HUES6 (cell line): ENCODE results near the gene SSMEM1.
"Not testable (repeated sequence)": the region's sequence is repeated elsewhere in the genome, so short reads cannot be mapped to it uniquely, and the experiment has no call there.

Experiments used
- H3K27ac ChIP-seq: 2 replicates; pipeline ENCODE4 v1.7.0; 2013; ENCODE audit warnings: low read depth, mild to moderate bottlenecking, low read length, inconsistent platforms
- H3K27me3 ChIP-seq: 2 replicates; pipeline ENCODE4 v1.6.1; 2013; ENCODE audit warnings: low read length; ENCODE audit not compliant: control insufficient read depth, insufficient read depth
- H3K36me3 ChIP-seq: 2 replicates; pipeline ENCODE4 v1.6.1; 2013; ENCODE audit warnings: low read length; ENCODE audit not compliant: control insufficient read depth, insufficient read depth
- H3K4me1 ChIP-seq: 2 replicates; pipeline ENCODE4 v1.6.1; 2013; ENCODE audit warnings: low read length; ENCODE audit not compliant: control insufficient read depth, insufficient read depth
- H3K4me3 ChIP-seq: 2 replicates; pipeline ENCODE4 v1.5.1; 2013; ENCODE audit warnings: low read depth, low read length
- H3K9ac ChIP-seq: one replicate; pipeline ENCODE4 v1.6.1; 2013; ENCODE audit warnings: mild to moderate bottlenecking, low read length
- H3K9me3 ChIP-seq: 2 replicates; pipeline ENCODE4 v1.6.1; 2013; ENCODE audit warnings: low read depth, low read length; ENCODE audit not compliant: control insufficient read depth, insufficient read depth

SSMEM1 gene, protein sequence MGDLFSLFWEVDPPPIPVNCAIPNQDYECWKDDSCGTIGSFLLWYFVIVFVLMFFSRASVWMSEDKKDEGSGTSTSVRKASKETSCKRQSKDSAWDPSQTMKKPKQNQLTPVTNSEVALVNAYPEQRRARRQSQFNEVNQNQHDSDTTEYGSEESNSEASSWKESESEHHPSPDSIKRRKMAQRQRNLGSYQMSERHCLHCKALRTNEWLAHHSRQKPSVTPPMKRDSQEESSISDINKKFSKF

GRCh38 chr7:130207642-130208041, at the start of gene SSMEM1:
SSMEM1 (plus strand) TSS chr7:130207860; CDS start chr7:130207911, 51 bp downstream.
- Histone ChIP-seq H3K9me3 (no peaks in the 10 kb centered on the region), H3K27me3 (no peaks in the 10 kb centered on the region), H3K4me3 (no peak within 1 kb of the TSS), H3K4me1 (no peaks in the 10 kb centered on the region), H3K27ac (no peak within 1 kb of the TSS), H3K9ac (no peak within 1 kb of the TSS), H3K36me3 (peaks cover 12% of the 10 kb centered on the region)

DNA sequence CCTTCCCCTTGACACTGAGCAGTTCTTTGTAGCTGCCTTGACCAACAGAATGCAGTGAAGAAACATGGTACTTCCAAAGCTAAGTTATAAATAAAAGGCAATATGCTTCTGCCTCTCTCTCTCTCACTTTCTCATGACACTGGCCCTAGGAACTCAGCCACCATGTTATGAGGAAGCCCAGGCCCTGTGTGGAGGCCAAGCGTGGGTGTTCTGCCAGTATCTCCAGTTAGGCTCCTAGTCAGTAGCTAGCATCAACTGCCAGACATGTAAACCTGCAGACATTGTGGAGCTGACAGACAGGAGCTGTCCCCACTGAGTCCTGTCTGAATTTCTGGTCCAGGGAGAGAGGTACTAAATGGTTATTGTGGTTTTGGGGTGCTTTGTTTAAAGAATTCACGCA, 47.6 kb upstream of the SSMEM1 start:
- peaks cover 5% of the 10 kb centered on the region for H3K9me3 ChIP-seq
- H3K27me3 ChIP-seq: no peaks in the 10 kb centered on the region
- H3K4me3 ChIP-seq: no peak overlapping the region
- peaks cover 51% of the 10 kb centered on the region for H3K36me3 ChIP-seq
- H3K9ac ChIP-seq: no peak overlapping the region
- no peaks in the 10 kb centered on the region for H3K4me1 ChIP-seq
- H3K27ac ChIP-seq: no peak overlapping the region

- Histone ChIP-seq H3K4me3 (no peak overlapping the region), H3K4me1 (no peaks in the 10 kb centered on the region), H3K27ac (no peak overlapping the region), H3K36me3 (peaks cover 54% of the 10 kb centered on the region), H3K9me3 (peaks cover 5% of the 10 kb centered on the region), H3K27me3 (no peaks in the 10 kb centered on the region), H3K9ac (no peak overlapping the region)
These were observed 47.2 kb upstream of the SSMEM1 start for GRCh38 chr7:130160455-130160854.

DNA sequence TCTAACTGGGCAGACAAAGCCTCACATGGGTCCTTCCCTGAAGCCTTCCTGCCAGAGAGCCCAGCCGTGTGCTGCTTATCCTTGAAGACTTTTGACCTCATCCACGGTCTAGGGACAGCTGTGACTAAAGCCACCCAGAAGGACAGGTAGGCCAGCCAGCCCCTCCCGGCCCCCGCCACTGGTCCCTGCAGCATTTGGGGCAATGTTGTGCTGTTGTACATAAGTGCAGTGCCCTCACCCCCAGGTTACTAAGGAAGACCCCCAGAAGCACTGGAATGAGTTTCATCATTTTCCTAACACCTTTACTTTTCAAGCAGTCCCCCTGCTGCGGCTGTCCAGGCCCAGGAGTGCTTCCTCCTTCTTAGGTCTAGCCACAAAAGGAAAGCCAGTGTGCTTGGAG, 45.5 kb upstream of the SSMEM1 start:
- Histone ChIP-seq H3K27ac (no peak overlapping the region), H3K36me3 (peaks cover 69% of the 10 kb centered on the region), H3K4me1 (no peaks in the 10 kb centered on the region), H3K27me3 (no peaks in the 10 kb centered on the region), H3K4me3 (no peak overlapping the region), H3K9ac (no peak overlapping the region), H3K9me3 (no peaks in the 10 kb centered on the region)

DNA sequence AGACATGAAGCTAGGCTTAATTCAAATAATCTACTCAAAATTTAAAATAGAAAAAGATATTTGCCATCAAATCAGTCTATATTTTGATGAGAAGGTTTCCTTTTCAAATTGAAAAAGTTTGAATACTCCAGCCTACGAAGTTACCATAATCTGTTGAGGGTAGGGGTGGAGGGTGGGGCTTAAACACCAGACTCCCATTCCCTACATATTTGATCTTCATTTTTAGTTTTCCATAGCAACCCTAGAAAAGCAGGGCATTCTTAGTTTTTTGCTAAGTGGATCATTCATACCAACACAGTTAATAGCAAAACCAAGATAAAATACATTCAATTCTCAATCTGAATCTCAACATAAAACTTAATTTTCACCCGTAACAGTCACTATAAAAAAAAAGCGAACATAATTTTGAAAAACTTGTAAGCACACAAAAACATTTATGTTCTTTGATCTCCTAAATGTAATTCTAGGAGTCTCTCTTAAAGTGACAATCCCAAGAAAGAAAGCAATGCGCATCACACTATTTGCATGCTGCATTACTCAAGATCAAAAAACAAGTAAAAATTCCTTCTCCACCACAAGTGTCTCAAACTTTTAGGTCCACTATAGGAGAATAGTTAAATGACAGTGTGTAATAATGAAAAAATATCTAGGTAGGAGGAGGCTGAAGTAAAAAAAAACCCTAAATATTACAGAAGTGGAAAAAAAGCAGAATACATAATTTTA, 33.3 kb upstream of the SSMEM1 start:
- H3K27ac ChIP-seq: no peak overlapping the region
- H3K27me3 ChIP-seq: no peaks in the 10 kb centered on the region
- H3K4me1 ChIP-seq: no peaks in the 10 kb centered on the region
- peaks cover 63% of the 10 kb centered on the region for H3K36me3 ChIP-seq
- no peak overlapping the region for H3K9ac ChIP-seq
- no peak overlapping the region for H3K4me3 ChIP-seq
- H3K9me3 ChIP-seq: no peaks in the 10 kb centered on the region

DNA sequence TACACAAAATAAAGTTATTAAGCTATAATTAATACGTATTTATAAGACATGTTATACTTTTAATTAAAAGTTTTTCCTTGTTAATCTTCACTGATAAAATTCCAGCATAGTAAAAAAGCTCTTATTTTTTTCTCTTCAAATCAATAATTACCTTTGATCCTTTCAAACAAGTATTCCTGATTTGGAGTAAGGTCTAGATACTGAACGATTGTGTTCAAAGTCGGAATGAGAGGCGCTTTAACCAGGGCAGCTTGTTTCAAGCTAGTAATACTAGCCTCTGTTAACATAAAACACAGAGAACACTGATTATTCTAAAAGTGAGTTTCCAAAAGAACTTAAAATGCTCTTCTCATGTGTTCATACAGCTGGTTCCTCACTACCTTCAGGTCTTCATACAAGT, 29.4 kb upstream of the SSMEM1 start:
- Histone ChIP-seq H3K9me3 (no peaks in the 10 kb centered on the region), H3K36me3 (peaks cover 75% of the 10 kb centered on the region)

DNA sequence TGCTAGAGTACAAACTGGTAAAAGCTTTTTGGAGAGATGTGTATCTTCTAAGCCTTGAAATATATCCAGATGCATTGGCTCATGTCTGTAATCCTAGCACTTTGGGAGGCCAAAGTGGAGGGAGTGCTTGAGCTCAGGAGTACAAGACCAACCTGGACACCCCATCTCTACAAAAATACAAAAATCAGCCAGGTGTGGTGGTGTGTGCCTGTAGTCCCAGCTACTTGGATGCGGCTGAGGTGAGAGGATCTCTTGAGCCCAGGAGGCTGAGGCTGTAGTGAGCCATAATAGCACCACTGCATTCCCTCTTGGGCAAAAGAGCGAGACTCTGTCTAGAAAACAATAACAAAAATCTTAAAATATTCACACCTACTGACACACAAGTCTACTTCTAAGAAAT, 28.0 kb upstream of the SSMEM1 start:
- no peak overlapping the region for H3K27ac ChIP-seq
- no peak overlapping the region for H3K4me3 ChIP-seq
- no peak overlapping the region for H3K9ac ChIP-seq
- H3K36me3 ChIP-seq: peaks cover 70% of the 10 kb centered on the region
- no peaks in the 10 kb centered on the region for H3K9me3 ChIP-seq
- H3K4me1 ChIP-seq: no peaks in the 10 kb centered on the region
- H3K27me3 ChIP-seq: no peaks in the 10 kb centered on the region

More for the DNA sequence above, 29.4 kb upstream of the SSMEM1 start:
- Histone ChIP-seq H3K9ac (no peak overlapping the region), H3K4me3 (no peak overlapping the region), H3K27me3 (no peaks in the 10 kb centered on the region), H3K27ac (no peak overlapping the region), H3K4me1 (no peaks in the 10 kb centered on the region)

- no peak overlapping the region for H3K27ac ChIP-seq
- H3K36me3 ChIP-seq: peaks cover 69% of the 10 kb centered on the region
- no peaks in the 10 kb centered on the region for H3K4me1 ChIP-seq
- no peak overlapping the region for H3K9ac ChIP-seq
- H3K9me3 ChIP-seq: no peaks in the 10 kb centered on the region
- H3K27me3 ChIP-seq: no peaks in the 10 kb centered on the region
- H3K4me3 ChIP-seq: no peak overlapping the region
These were observed 26.9 kb upstream of the SSMEM1 start for GRCh38 chr7:130180571-130181262.

- H3K36me3 ChIP-seq: peaks cover 69% of the 10 kb centered on the region
- H3K27me3 ChIP-seq: no peaks in the 10 kb centered on the region
- no peak overlapping the region for H3K4me3 ChIP-seq
- H3K27ac ChIP-seq: no peak overlapping the region
- H3K9ac ChIP-seq: no peak overlapping the region
- no peaks in the 10 kb centered on the region for H3K9me3 ChIP-seq
- no peaks in the 10 kb centered on the region for H3K4me1 ChIP-seq
These were observed 26.4 kb upstream of the SSMEM1 start for GRCh38 chr7:130181263-130181605.

DNA sequence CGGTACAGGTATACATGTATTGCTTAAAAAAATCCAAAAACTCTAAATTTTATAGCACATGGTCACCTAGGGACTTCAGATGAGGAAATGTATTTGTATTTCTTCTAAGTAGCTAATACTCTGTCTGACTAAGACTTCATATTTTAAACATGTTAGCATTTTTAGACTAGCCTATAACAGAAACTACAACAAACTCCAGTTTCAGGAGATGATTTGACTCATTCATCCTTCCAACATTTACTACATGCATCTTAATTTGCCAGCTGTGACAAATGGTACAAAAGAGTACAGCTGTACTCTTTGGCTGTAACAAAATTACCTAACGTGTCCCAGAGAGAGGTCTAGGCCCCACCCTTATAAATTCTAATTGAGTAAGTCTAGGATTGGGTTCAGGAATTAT, 24.7 kb upstream of the SSMEM1 start:
- Histone ChIP-seq H3K27ac (no peak overlapping the region), H3K9me3 (no peaks in the 10 kb centered on the region), H3K4me3 (no peak overlapping the region), H3K27me3 (no peaks in the 10 kb centered on the region), H3K9ac (no peak overlapping the region), H3K36me3 (peaks cover 65% of the 10 kb centered on the region), H3K4me1 (no peaks in the 10 kb centered on the region)

DNA sequence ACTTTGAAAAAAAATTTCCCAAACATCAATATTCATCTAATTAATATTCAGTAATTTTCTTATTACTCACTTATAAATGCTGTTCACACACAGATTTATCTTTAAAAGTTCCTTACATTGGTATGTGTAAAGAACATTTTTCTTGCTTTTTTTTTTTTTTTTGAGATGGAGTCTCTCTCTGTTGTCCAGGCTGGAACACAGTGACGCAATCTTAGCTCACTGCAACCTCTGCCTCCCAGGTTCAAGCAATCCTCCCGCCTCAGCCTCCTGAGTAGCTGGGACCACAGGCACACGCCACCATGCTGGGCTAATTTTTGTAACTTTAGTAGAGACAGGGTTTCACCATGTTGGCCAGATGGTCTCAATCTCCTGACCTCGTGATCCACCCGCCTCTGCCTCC, 23.3 kb upstream of the SSMEM1 start:
- not testable (repeated sequence) for H3K9me3 ChIP-seq, H3K27ac ChIP-seq, H3K4me1 ChIP-seq, H3K27me3 ChIP-seq, H3K4me3 ChIP-seq, H3K9ac ChIP-seq
- H3K36me3 ChIP-seq: peaks cover 68% of the 10 kb centered on the region
